Activated T-helper 1 cell treated with anti-CD3 and anti-CD28 coated beads, Interleukin-12 subunit alpha, Interleukin-12 subunit beta, Interleukin-2, Interleukin-4 antibody, amounts not matched to agents 30 ng/mL and 10 ng/mL and 1 ng/mL, durations not matched to agents 14 hours and 24 hours and 36 hours (primary cell): ENCODE measurements around the gene CCM2. TPM values are rescaled to one million over a fixed set of nuclear protein-coding genes. Genes with fewer than 3 reads are reported as not detected.

Experiments used
- DNase-seq: peaks from one replicate; pipeline ENCODE4 v3.0.0; 2021; ENCODE audit warnings: low spot score
- H3K27ac Mint-ChIP-seq: one replicate; pipeline ENCODE4 v1.8.0; 2021; ENCODE audit warnings: mild to moderate bottlenecking, mixed read lengths
- H3K27me3 Mint-ChIP-seq: one replicate; pipeline ENCODE4 v1.8.0; 2022; ENCODE audit warnings: mild to moderate bottlenecking, moderate library complexity, mixed read lengths; ENCODE audit not compliant: insufficient read depth
- H3K36me3 Mint-ChIP-seq: one replicate; pipeline ENCODE4 v1.8.0; 2021; ENCODE audit warnings: low read depth, mixed read lengths
- H3K4me1 Mint-ChIP-seq: one replicate; pipeline ENCODE4 v1.8.0; 2021; ENCODE audit warnings: low read depth, mixed read lengths
- H3K4me3 Mint-ChIP-seq: one replicate; pipeline ENCODE4 v1.8.0; 2021; ENCODE audit warnings: mild to moderate bottlenecking, moderate library complexity, mixed read lengths
- H3K9me3 Mint-ChIP-seq: one replicate; pipeline ENCODE4 v1.8.0; 2021; ENCODE audit warnings: mixed read lengths
- intact Hi-C: fragments of 100-400 bp; cut with micrococcal nuclease; formaldehyde crosslinking; loops from one replicate; pipeline ENCODE4 v1.15.1; 2024
- total RNA-seq: library from RNA; stranded (reverse); gene quantifications from 2 replicates; pipeline ENCODE4 v1.2.3, GENCODE V29; 2022

The CCM2 gene
- total RNA-seq, 1 donor from 2014 or later = 65.5 TPM

- H3K4me3 Mint-ChIP-seq = no peak overlapping the region
Measured at GRCh38 chr7:45044338-45044737, 44.3 kb downstream of the CCM2 start.

GRCh38 chr7:45048748-45049147 is 48.7 kb downstream of the CCM2 start:
- intact Hi-C loops = no loop called here
- DNase-seq = no peak
- Mint-ChIP-seq H3K27ac (no peak overlapping the region), H3K9me3 (no peaks in the 10 kb centered on the region), H3K36me3 (peaks cover 45% of the 10 kb centered on the region), H3K4me1 (peaks cover 50% of the 10 kb centered on the region), H3K4me3 (no peak overlapping the region), H3K27me3 (no peaks in the 10 kb centered on the region)

More at GRCh38 chr7:45044338-45044737, 44.3 kb downstream of the CCM2 start:
- Mint-ChIP-seq H3K36me3 (peaks cover 51% of the 10 kb centered on the region), H3K9me3 (no peaks in the 10 kb centered on the region), H3K27ac (no peak overlapping the region), H3K27me3 (no peaks in the 10 kb centered on the region), H3K4me1 (peaks cover 47% of the 10 kb centered on the region)
- DNase-seq = no peak
- intact Hi-C loops = no loop called here

- peaks cover 45% of the 10 kb centered on the region for H3K4me1 Mint-ChIP-seq
- peak overlapping the region; percentile 10 for H3K27ac Mint-ChIP-seq
- peaks cover 46% of the 10 kb centered on the region for H3K36me3 Mint-ChIP-seq
Measured at GRCh38 chr7:45050198-45050597, 50.2 kb downstream of the CCM2 start.

GRCh38 chr7:45052011-45052410 is 52.0 kb downstream of the CCM2 start:
- H3K27me3 Mint-ChIP-seq = no peaks in the 10 kb centered on the region
- no peak overlapping the region for H3K4me3 Mint-ChIP-seq
- no peak for DNase-seq

More at GRCh38 chr7:45050198-45050597, 50.2 kb downstream of the CCM2 start:
- DNase-seq = no peak
- H3K4me3 Mint-ChIP-seq = no peak overlapping the region
- intact Hi-C loops = no loop called here
- no peaks in the 10 kb centered on the region for H3K27me3 Mint-ChIP-seq
- no peaks in the 10 kb centered on the region for H3K9me3 Mint-ChIP-seq

GRCh38 chr7:45053401-45053800 is 53.4 kb downstream of the CCM2 start:
- Mint-ChIP-seq H3K4me1 (peaks cover 48% of the 10 kb centered on the region), H3K27ac (peak overlapping the region; percentile 50), H3K4me3 (no peak overlapping the region), H3K27me3 (no peaks in the 10 kb centered on the region), H3K36me3 (peaks cover 54% of the 10 kb centered on the region), H3K9me3 (no peaks in the 10 kb centered on the region)
- intact Hi-C loops = no loop called here
- no peak for DNase-seq

More at GRCh38 chr7:45052011-45052410, 52.0 kb downstream of the CCM2 start:
- Mint-ChIP-seq H3K27ac (peak overlapping the region; percentile 48), H3K4me1 (peaks cover 43% of the 10 kb centered on the region), H3K36me3 (peaks cover 44% of the 10 kb centered on the region), H3K9me3 (no peaks in the 10 kb centered on the region)
- intact Hi-C loops = no loop called here

- no peak for DNase-seq
- Mint-ChIP-seq H3K9me3 (no peaks in the 10 kb centered on the region), H3K27me3 (no peaks in the 10 kb centered on the region), H3K4me1 (peaks cover 50% of the 10 kb centered on the region), H3K36me3 (peaks cover 55% of the 10 kb centered on the region), H3K27ac (peak overlapping the region; percentile 50), H3K4me3 (no peak overlapping the region)
- intact Hi-C loops = loop anchor here (2.0 kb wide), 1 partner anchor 17 kb away; no protein-coding TSS in a partner anchor
Measured at GRCh38 chr7:45053941-45054340, 53.9 kb downstream of the CCM2 start.

GRCh38 chr7:45054442-45054841 is 54.4 kb downstream of the CCM2 start:
- no peak for DNase-seq
- Mint-ChIP-seq H3K36me3 (peaks cover 55% of the 10 kb centered on the region), H3K27me3 (no peaks in the 10 kb centered on the region), H3K4me3 (no peak overlapping the region), H3K9me3 (no peaks in the 10 kb centered on the region), H3K4me1 (peaks cover 50% of the 10 kb centered on the region), H3K27ac (peak overlapping the region; percentile 59)
- intact Hi-C loops = loop anchor here (2.0 kb wide), 1 partner anchor 18 kb away; no protein-coding TSS in a partner anchor

- H3K36me3 Mint-ChIP-seq = peaks cover 55% of the 10 kb centered on the region
- H3K4me1 Mint-ChIP-seq = peaks cover 51% of the 10 kb centered on the region
- H3K27me3 Mint-ChIP-seq = no peaks in the 10 kb centered on the region
- H3K27ac Mint-ChIP-seq = peak overlapping the region; percentile 59
- no peak for DNase-seq
- intact Hi-C loops = loop anchor here (2.0 kb wide), 1 partner anchor 18 kb away; no protein-coding TSS in a partner anchor
- no peak overlapping the region for H3K4me3 Mint-ChIP-seq
- no peaks in the 10 kb centered on the region for H3K9me3 Mint-ChIP-seq
Measured at GRCh38 chr7:45055016-45055415, 55.0 kb downstream of the CCM2 start.

- Mint-ChIP-seq H3K27me3 (no peaks in the 10 kb centered on the region), H3K27ac (peak overlapping the region; percentile 53), H3K4me3 (no peak overlapping the region), H3K36me3 (peaks cover 54% of the 10 kb centered on the region), H3K9me3 (no peaks in the 10 kb centered on the region), H3K4me1 (peaks cover 51% of the 10 kb centered on the region)
- no peak for DNase-seq
- intact Hi-C loops = loop anchor here (2.0 kb wide), 1 partner anchor 19 kb away; no protein-coding TSS in a partner anchor
Measured at GRCh38 chr7:45055594-45056219, 55.7 kb downstream of the CCM2 start.

GRCh38 chr7:45057878-45058277 is 57.9 kb downstream of the CCM2 start:
- Mint-ChIP-seq H3K36me3 (peaks cover 49% of the 10 kb centered on the region), H3K9me3 (no peaks in the 10 kb centered on the region), H3K4me3 (no peak overlapping the region), H3K27me3 (no peaks in the 10 kb centered on the region), H3K27ac (no peak overlapping the region), H3K4me1 (peaks cover 64% of the 10 kb centered on the region)
- intact Hi-C loops = no loop called here
- DNase-seq = no peak

GRCh38 chr7:45060295-45060694 is 60.3 kb downstream of the CCM2 start:
- H3K36me3 Mint-ChIP-seq = peaks cover 42% of the 10 kb centered on the region
- peaks cover 51% of the 10 kb centered on the region for H3K4me1 Mint-ChIP-seq
- no peak overlapping the region for H3K4me3 Mint-ChIP-seq
- H3K27me3 Mint-ChIP-seq = no peaks in the 10 kb centered on the region
- peak overlapping the region; percentile 25 for H3K27ac Mint-ChIP-seq
- no peaks in the 10 kb centered on the region for H3K9me3 Mint-ChIP-seq
- intact Hi-C loops = no loop called here
- no peak for DNase-seq

GRCh38 chr7:45061352-45061751 is 61.4 kb downstream of the CCM2 start:
- no peaks in the 10 kb centered on the region for H3K9me3 Mint-ChIP-seq
- peaks cover 51% of the 10 kb centered on the region for H3K4me1 Mint-ChIP-seq
- no peak overlapping the region for H3K4me3 Mint-ChIP-seq
- peaks cover 40% of the 10 kb centered on the region for H3K36me3 Mint-ChIP-seq
- intact Hi-C loops = no loop called here
- no peak for DNase-seq
- no peaks in the 10 kb centered on the region for H3K27me3 Mint-ChIP-seq
- peak overlapping the region; percentile 67 for H3K27ac Mint-ChIP-seq

GRCh38 chr7:45061806-45062425 is 61.9 kb downstream of the CCM2 start:
- H3K27ac Mint-ChIP-seq = peak overlapping the region; percentile 67

More at GRCh38 chr7:45061806-45062425, 61.9 kb downstream of the CCM2 start:
- no peaks in the 10 kb centered on the region for H3K27me3 Mint-ChIP-seq
- H3K4me3 Mint-ChIP-seq = no peak overlapping the region
- H3K4me1 Mint-ChIP-seq = peaks cover 51% of the 10 kb centered on the region
- H3K9me3 Mint-ChIP-seq = no peaks in the 10 kb centered on the region
- H3K36me3 Mint-ChIP-seq = peaks cover 40% of the 10 kb centered on the region
- intact Hi-C loops = no loop called here
- DNase-seq = no peak
